DLD1 (cell line): ENCODE data around the gene MYRF.

Experiments used
- in situ Hi-C: cut with HindIII; loops from 2 replicates; pipeline ENCODE4 v1.10.0; 2017; ENCODE audit warnings: low sequenced_read_pairs

MYRF gene

GRCh38 chr11:61718621-61719302 is 33.7 kb upstream of the MYRF start:
- in situ Hi-C loops = no loop called here

- in situ Hi-C loops = no loop called here
These were observed 32.5 kb upstream of the MYRF start for GRCh38 chr11:61719978-61720377.

DNA sequence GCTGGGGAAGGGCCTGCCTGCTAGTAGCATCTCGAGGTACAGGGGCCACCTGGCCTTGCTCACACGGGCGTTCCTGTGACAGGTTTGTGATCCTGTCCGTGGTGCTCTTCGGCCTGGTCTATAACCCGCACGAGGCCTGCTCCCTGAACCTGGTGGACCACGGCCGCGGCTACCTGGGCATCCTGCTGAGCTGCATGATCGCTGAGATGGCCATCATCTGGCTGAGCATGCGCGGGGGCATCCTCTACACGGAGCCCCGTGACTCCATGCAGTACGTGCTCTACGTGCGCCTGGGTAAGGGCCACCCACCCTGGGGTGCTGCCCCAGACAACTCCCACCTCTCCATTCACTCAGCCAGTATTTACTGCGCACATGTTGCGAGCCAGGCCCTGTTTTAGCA is 31.8 kb upstream of the MYRF start:
- in situ Hi-C loops = no loop called here

DNA sequence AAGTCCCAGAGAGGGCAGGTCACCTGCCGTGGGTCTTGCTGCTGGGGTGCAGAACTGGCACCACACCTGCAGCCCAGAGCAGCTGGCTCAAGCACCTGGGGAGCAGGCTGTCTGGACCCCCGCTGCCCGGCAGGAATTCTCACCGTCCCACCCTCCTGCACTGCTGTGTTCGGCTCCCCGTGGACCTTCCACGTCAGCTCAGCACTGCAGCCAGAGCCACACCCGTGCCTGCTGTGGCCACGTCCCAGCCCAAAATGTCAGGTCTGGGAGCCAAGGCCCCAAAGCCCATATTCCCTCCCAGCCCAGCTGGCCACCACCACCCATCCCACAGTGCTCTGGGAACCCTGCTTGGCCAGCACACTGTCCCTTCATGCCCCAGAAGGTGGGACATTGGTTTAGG is 28.0 kb upstream of the MYRF start:
- in situ Hi-C loops = no loop called here

- in situ Hi-C loops = loop anchor here (25.0 kb wide), 1 partner anchor 89 kb away; no protein-coding TSS in a partner anchor
These were observed 26.6 kb upstream of the MYRF start for GRCh38 chr11:61725781-61726231.

DNA sequence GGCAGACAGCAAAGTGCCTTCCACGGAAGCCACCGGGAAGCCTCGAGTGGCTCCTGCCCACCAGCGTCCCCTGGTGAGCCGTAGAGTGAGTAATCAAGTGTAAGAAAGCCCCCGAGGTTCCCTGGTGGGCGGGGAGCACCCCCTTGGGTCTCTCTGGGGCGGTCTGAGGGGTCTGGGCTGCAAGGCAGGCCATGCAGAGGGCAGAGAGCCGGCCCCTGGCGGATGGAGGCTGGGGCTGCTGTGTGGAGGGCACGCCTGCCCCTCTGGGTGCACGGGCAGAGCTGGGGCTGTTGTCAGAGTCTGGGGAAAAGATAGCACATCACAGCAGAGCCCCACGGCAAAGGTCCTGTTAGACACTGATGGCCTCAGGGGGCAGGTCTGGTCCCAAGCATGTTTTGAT is 25.7 kb upstream of the MYRF start:
- in situ Hi-C loops = loop anchor here (25.0 kb wide), 1 partner anchor 89 kb away; no protein-coding TSS in a partner anchor

GRCh38 chr11:61727401-61727811 is 25.0 kb upstream of the MYRF start:
- in situ Hi-C loops = loop anchor here (25.0 kb wide), 1 partner anchor 90 kb away; no protein-coding TSS in a partner anchor

DNA sequence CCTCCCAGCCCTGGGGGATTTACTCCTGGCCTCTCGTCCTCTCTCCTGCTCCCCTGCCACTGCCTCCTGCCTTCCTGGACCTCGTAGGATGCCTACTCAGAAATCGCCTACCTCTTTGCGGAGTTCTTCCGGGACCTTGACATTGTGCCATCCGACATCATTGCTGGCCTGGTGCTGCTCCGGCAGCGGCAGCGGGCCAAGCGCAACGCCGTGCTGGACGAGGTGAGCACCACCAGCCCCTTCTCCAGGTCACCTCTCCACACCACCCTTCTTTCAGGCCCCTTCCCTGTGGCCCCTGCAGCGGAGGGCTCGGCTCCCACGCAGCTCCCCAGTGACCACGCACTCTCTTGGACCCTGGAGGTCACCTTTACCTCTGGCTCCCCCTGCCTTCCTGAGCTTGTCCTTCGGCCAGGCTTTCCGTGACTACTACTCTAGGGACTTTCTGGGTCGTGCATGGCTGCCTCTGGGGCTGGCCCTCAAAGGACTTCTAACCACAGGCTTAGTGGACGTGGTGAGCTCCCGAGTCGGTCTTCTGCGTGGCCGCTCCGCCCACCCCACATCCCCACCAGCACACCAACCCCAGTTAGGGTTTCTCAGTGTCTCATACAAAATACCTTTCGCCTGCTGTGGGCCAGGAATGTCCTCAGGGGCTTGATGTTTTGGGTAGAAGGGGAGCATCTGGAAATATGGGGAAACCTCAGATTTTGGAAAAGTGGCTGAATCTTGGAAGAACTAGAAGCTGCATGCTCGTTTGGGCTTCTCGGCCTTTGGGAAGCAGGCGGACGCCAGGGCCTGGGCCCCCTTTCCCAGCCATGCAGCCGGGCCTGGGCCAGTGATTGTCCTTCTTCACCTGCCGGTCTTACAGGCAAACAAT is 24.1 kb upstream of the MYRF start:
- in situ Hi-C loops = loop anchor here (25.0 kb wide), 1 partner anchor 91 kb away; no protein-coding TSS in a partner anchor

GRCh38 chr11:61728940-61729219 is 23.6 kb upstream of the MYRF start:
- in situ Hi-C loops = loop anchor here (25.0 kb wide), 1 partner anchor 92 kb away; no protein-coding TSS in a partner anchor

GRCh38 chr11:61730240-61730994 is 22.0 kb upstream of the MYRF start:
- in situ Hi-C loops = loop anchor here (25.0 kb wide), 1 partner anchor 93 kb away; no protein-coding TSS in a partner anchor

DNA sequence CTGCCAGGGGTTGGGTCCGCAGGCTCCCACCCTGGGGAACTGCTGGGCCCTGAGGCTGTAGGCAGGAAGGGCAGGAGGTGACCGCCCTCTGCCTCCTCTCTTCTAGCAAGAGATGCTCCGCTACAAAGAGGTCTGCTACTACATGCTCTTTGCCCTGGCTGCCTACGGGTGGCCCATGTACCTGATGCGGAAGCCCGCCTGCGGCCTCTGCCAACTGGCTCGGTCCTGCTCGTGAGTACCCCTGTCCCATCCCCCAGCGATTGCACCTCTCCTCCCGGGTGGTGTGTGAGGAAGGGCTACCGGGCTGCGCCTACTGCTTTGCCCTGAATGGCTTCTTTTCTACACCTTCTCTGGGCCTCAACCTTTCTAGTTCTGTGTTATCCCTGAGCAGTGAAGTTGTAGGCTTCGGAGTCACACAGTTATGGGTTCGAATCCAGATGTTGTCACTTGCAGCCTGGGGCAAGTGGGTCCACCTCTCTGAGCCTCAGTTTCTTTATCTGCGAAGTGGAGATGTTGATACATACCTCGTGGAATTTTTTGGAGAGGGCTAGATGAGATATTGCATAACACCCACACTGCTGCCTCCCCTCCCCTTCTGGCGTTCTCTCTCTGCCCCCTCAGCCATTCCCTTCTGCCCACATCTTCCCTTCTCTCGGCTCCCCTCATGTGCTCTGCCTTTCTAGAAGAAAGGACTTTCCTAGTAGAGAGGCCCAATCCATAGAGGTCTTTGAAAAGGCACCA is 21.1 kb upstream of the MYRF start:
- in situ Hi-C loops = loop anchor here (25.0 kb wide), 1 partner anchor 94 kb away; no protein-coding TSS in a partner anchor

DNA sequence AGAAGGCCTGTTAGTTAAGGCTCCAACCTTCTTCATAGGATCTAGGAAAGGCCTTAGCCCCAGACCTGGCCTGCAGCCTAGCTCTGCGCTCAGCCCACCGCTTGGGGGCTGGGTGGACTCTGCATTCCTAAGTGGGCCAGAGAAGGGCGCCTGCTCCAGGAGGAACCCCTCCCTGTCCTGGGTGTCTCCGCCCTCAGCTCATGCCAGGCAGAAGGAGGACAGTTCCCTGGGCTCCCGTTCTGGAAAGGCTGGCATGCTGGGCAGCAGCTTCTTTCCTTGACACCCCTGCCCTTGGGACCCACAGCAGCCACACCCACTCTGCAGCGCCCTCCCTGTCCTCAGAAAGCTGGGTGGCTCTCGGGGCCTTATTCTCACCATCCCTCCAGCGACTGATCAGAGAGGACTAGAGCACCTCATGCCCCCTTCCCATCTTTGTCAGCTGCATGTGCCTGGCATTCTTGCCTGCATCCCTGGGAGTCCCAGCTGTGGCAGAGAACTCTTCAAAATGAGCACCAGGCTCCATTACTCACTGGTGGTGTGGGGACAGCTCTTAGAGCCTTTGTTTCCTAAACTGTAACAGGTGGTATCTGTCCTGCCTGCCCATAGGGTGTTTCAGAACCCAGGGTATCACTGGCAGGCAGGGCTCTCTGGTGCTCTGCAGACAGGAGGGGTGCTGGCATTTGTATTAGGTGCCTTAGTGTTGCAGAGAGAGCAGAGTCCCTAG is 20.3 kb upstream of the MYRF start:
- in situ Hi-C loops = loop anchor here (25.0 kb wide), 1 partner anchor 95 kb away; no protein-coding TSS in a partner anchor

DNA sequence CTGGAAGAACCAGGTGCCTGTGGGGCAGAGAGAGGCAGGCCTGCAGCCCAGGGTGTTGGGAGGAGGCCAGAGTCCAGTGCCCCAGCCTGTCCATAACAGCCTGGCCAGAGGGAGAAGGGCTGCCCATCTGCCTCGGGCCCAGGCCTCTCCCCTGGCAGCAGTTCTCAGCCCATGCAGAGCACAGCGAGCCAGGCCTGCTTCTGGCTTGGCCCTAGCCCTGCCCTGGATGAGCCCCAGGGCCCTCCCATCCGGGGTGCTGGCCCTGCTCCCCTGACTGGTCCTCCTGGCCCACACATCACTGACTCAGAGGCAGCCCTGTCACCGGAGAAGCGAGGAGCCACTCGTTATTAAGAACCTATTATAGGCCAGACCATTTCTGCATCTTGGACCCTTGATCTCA is 19.7 kb upstream of the MYRF start:
- in situ Hi-C loops = loop anchor here (25.0 kb wide), 1 partner anchor 95 kb away; no protein-coding TSS in a partner anchor

DNA sequence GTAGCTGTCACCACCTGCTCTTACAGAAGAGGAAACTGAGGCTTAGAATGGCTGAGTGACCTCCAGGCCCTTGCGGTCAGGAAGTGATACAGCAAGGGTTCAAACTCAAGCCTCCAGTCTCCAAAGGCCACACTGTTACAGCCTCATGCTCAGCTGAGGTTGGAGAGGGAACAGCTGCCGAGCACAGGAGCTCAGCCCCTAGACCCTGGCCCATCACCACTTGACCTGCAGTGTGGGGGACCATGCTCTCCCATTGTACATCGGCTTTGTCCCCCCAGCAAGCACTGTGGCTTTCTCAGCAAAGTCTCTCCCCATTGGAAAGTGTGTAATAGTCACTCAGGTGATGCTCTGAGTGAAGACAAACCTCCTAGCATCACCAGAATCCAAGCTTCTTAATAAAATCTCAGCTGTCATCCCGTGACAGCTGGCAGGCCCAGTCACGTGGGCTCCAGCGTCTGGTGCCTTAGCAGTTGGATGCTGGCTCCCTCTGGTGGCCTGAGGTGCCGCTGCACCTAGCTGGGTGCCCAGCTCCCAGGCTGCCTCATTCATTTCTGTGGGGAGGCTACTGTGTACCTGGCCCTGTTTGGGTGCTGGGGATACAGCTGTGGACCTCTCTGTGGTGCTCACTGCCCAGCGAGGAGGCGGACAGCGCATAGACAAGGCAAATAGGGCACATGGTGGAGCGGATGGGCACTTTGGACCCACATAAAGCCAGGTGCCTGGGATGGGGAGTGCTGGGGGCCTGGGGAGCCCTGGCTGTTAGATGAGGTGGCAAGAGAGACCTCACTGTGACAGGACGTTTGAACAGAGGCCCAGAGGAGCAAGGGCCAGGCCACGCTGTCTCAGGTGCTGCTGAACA is 19.1 kb upstream of the MYRF start:
- in situ Hi-C loops = loop anchor here (25.0 kb wide), 1 partner anchor 96 kb away; no protein-coding TSS in a partner anchor

DNA sequence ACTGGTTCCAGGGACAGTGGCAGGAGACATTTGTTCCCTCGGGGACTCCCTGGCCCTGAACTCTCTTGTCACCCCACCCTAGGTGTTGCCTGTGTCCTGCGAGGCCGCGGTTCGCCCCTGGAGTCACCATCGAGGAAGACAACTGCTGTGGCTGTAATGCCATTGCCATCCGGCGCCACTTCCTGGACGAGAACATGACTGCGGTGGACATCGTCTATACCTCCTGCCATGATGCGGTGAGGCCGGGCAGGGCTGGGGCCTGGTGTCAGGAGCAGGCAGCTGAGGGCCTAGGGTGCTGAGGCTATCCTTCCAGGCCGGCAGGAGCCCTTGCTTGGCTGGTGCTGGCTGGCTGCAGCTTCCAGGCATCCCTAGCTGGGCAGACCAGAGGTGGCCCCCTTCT is 17.7 kb upstream of the MYRF start:
- in situ Hi-C loops = loop anchor here (25.0 kb wide), 1 partner anchor 97 kb away; no protein-coding TSS in a partner anchor

GRCh38 chr11:61735391-61735790 is 17.0 kb upstream of the MYRF start:
- in situ Hi-C loops = loop anchor here (25.0 kb wide), 1 partner anchor 98 kb away; no protein-coding TSS in a partner anchor

- in situ Hi-C loops = loop anchor here (25.0 kb wide), 1 partner anchor 99 kb away; no protein-coding TSS in a partner anchor
These were observed 16.1 kb upstream of the MYRF start for GRCh38 chr11:61736310-61736709.

DNA sequence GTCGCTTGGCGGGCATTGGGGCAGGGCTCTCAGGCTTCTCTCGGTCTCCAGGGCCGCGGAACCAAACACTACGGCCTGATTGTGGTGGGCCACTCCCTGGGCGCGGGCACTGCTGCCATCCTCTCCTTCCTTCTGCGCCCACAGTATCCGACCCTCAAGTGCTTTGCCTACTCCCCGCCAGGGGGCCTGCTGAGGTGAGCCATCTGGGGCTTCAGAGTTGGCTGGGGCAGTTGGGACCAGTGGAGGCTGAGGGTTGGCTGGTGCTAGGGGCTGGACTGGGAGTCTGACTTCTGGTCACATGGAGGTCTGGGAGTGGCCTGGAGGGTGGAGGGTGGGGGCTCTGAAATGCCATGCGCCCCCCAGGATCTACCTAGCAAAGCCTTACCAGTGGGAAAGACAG is 15.3 kb upstream of the MYRF start:
- in situ Hi-C loops = loop anchor here (25.0 kb wide), 1 partner anchor 100 kb away; no protein-coding TSS in a partner anchor
